Neural crest cell (in vitro differentiated cells): ENCODE data around the gene C1orf116. TPM values are rescaled to one million over a fixed set of nuclear protein-coding genes. Genes with fewer than 3 reads are reported as not detected.

Experiments
- DNase-seq: peaks from one replicate; pipeline ENCODE4 v3.0.0; 2021; ENCODE audit warnings: low read depth, mixed read lengths, low spot score
- H3K27ac Mint-ChIP-seq: one replicate; pipeline ENCODE4 v1.8.0; 2021; ENCODE audit warnings: mild to moderate bottlenecking, mixed read lengths; ENCODE audit not compliant: unreplicated experiment
- H3K27me3 Mint-ChIP-seq: 2 replicates; pipeline ENCODE4 v1.8.0; 2021; ENCODE audit warnings: low read depth, mild to moderate bottlenecking, mixed read lengths
- H3K36me3 Mint-ChIP-seq: 2 replicates; pipeline ENCODE4 v1.8.0; 2021; ENCODE audit warnings: low read depth, mild to moderate bottlenecking, mixed read lengths
- H3K4me1 Mint-ChIP-seq: 2 replicates; pipeline ENCODE4 v1.8.0; 2021; ENCODE audit warnings: mixed read lengths
- H3K4me3 Mint-ChIP-seq: one replicate; pipeline ENCODE4 v1.8.0; 2021; ENCODE audit warnings: mild to moderate bottlenecking, mixed read lengths
- H3K9me3 Mint-ChIP-seq: 2 replicates; pipeline ENCODE4 v1.8.0; 2021; ENCODE audit warnings: mixed read lengths
- CTCF ChIP-seq: fragments of 200-600 bp; sonication (generic); conservative IDR thresholded peaks from 2 replicates; pipeline ENCODE4 v1.5.0; 2021; ENCODE audit warnings: antibody characterized with exemption, mild to moderate bottlenecking
- total RNA-seq: library from RNA; stranded (reverse); gene quantifications from 2 replicates; pipeline ENCODE4 v1.2.1, GENCODE V29; 2021

Gene C1orf116
- total RNA-seq, 1 donor from 2014 or later: 0.37 TPM

- H3K36me3 Mint-ChIP-seq: no peaks in the 10 kb centered on the region
- TF ChIP-seq CTCF: peak; percentile 93
- H3K27ac Mint-ChIP-seq: no peak overlapping the region
- H3K4me3 Mint-ChIP-seq: no peak overlapping the region
- peaks cover 5% of the 10 kb centered on the region for H3K27me3 Mint-ChIP-seq
- peak; percentile 67 for DNase-seq
- H3K4me1 Mint-ChIP-seq: no peaks in the 10 kb centered on the region
- H3K9me3 Mint-ChIP-seq: no peaks in the 10 kb centered on the region
Observed at GRCh38 chr1:207077470-207078377, 45.2 kb upstream of the C1orf116 start.

DNA sequence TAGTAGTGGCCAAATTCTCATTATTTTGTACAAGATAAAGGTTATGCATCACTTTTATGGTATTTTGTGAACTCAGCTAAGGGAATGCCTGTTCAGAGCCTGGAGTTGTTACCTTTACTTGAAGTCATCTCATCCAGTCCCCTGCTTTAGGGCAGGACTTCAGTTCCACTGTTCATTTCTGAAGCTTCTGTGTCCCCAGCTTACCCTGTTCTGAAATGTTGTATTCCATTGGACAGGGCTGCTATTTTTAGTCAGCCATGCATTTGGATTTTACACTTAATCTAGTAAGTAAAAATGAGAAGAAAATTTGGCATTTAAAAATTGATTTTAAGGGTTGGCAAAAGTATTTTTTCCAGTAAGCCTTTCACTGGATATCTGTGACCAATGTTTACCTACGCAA, 44.5 kb upstream of the C1orf116 start:
- TF ChIP-seq CTCF: no peak
- no peak overlapping the region for H3K27ac Mint-ChIP-seq
- no peak for DNase-seq
- H3K27me3 Mint-ChIP-seq: no peaks in the 10 kb centered on the region
- no peaks in the 10 kb centered on the region for H3K9me3 Mint-ChIP-seq
- no peaks in the 10 kb centered on the region for H3K36me3 Mint-ChIP-seq
- H3K4me1 Mint-ChIP-seq: no peaks in the 10 kb centered on the region
- H3K4me3 Mint-ChIP-seq: no peak overlapping the region

- H3K27me3 Mint-ChIP-seq: no peaks in the 10 kb centered on the region
- H3K4me1 Mint-ChIP-seq: no peaks in the 10 kb centered on the region
- H3K4me3 Mint-ChIP-seq: no peak overlapping the region
- no peaks in the 10 kb centered on the region for H3K36me3 Mint-ChIP-seq
- H3K9me3 Mint-ChIP-seq: no peaks in the 10 kb centered on the region
- TF ChIP-seq CTCF: no peak
- no peak overlapping the region for H3K27ac Mint-ChIP-seq
- DNase-seq: no peak
Observed at GRCh38 chr1:207076181-207076955, 43.8 kb upstream of the C1orf116 start.

DNA sequence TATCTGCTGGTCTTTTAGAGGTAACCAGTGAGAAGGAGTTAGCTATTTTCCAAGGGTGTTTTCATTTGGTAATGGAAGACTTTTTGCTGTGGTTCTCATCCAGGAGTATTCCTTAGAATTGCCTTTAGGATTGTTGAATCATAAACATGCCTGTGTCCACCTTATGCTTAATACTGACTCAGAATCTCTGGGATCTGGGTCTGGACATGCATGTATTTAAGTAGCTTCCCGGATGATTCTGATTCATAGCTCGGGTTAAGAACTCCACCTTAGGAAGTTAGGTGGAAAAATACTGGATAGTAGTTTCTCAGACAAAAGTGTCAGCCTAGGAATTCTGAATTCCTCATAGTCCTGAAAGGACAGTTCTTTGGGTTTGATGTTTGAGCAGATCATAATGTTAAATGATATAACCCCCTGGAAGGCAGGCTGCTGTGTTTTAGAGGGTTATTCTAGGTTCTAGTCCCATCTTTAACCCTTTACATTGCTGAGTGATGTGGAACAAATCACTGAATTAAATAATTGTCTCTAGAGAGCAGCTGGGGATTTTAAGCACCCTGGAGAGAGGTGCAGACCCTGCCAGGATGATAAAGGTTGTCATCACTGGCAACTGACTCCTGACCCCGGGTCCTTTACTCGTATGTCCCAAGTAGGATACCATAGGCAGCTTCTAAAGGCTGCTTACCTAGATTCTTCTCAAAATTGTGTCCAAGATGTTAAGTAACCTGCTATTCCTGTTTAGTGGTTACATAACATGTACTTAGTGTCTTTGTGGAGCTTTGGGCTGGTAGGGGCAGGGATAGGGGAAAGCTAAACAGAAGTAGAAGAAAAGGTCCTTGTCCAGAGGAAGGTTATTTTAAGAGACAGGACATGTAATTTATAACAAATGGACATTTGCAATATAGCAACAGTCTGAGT, 41.6 kb upstream of the C1orf116 start:
- no peak overlapping the region for H3K27ac Mint-ChIP-seq
- H3K4me1 Mint-ChIP-seq: no peaks in the 10 kb centered on the region
- no peaks in the 10 kb centered on the region for H3K36me3 Mint-ChIP-seq
- H3K9me3 Mint-ChIP-seq: no peaks in the 10 kb centered on the region
- H3K4me3 Mint-ChIP-seq: no peak overlapping the region
- H3K27me3 Mint-ChIP-seq: no peaks in the 10 kb centered on the region
- no peak for DNase-seq
- TF ChIP-seq CTCF: no peak

GRCh38 chr1:207072233-207072632, 39.7 kb upstream of the C1orf116 start:
- peak overlapping the region; percentile 43 for H3K27ac Mint-ChIP-seq
- no peak for TF ChIP-seq CTCF
- H3K4me3 Mint-ChIP-seq: no peak overlapping the region
- peaks cover 3% of the 10 kb centered on the region for H3K36me3 Mint-ChIP-seq
- H3K27me3 Mint-ChIP-seq: no peaks in the 10 kb centered on the region
- no peak for DNase-seq
- H3K4me1 Mint-ChIP-seq: no peaks in the 10 kb centered on the region
- H3K9me3 Mint-ChIP-seq: no peaks in the 10 kb centered on the region
